GM12874 (cell line): Measurements from ENCODE around the gene METTL8.

Source experiments
- TF ChIP-seq, protein P1 (sequence below): IDR thresholded peaks from 2 replicates; pipeline ENCODE4 v1.5.1; 2011; ENCODE audit warnings: low read depth, mild to moderate bottlenecking, control low read depth, low read length, moderate library complexity; ENCODE audit not compliant: insufficient read depth

METTL8 gene

DNA sequence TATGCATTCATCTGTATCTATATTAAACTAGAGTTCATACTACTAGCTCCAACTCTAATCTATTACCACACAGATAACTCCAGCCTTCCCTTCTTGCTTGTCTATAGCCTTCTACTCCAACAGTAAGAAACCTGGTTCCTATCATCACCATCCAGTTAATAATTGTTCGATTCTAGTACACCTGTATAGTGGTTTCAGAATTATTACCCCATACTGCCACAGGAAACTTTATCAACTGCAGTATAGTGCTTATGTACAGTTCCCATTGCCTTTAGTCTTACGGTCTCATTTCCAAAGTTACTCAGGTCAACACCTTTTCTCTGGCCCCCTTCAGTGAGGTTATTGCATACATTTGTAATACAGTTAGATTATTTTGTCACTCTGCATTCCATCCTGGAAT is 14.5 kb downstream of the METTL8 start:
- TF ChIP-seq, protein P1, sequence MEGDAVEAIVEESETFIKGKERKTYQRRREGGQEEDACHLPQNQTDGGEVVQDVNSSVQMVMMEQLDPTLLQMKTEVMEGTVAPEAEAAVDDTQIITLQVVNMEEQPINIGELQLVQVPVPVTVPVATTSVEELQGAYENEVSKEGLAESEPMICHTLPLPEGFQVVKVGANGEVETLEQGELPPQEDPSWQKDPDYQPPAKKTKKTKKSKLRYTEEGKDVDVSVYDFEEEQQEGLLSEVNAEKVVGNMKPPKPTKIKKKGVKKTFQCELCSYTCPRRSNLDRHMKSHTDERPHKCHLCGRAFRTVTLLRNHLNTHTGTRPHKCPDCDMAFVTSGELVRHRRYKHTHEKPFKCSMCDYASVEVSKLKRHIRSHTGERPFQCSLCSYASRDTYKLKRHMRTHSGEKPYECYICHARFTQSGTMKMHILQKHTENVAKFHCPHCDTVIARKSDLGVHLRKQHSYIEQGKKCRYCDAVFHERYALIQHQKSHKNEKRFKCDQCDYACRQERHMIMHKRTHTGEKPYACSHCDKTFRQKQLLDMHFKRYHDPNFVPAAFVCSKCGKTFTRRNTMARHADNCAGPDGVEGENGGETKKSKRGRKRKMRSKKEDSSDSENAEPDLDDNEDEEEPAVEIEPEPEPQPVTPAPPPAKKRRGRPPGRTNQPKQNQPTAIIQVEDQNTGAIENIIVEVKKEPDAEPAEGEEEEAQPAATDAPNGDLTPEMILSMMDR = no peak

DNA sequence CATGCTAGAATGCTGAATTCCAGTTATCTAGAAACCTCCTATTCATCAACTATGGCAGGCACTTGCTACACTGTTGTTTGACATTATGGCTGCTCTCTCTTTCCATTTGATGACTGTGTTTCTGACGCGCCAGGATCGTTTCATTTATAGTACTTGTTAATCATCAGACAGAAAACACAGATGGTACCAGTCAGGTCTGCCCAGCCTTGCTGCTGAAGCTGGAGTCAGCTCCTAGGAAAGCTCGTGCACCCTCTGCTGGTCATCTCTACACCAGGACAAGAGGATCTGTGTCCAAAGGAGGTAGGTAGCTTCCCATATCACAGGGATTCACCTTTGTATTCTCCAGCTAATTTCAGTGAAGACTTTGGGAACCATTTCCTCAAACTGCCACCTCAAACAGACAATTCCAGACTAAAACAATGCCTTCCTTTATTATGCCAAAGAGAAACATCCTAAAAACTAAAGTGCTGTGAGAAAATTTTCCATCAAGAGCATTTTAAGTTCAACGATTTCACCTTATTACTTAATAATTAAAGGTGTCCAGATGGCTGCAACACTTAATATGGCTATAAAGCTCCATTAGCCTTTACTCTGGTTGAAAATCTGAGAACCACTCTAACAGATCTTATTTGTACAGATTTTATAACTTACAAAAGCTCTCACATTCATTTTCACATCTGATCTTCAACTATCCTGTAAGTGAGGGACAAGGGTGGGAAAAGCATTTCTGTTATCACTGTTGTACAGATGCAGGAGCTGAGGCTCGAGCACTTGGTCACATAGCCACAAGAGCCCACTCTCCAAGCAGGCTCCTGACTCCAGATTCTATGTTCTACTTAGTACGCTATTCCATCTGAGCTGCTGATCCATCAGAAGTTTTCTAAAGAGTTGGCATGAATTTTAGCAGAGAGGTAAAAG is 17.5 kb downstream of the METTL8 start:
- TF ChIP-seq, protein P1 = peak; percentile 79

DNA sequence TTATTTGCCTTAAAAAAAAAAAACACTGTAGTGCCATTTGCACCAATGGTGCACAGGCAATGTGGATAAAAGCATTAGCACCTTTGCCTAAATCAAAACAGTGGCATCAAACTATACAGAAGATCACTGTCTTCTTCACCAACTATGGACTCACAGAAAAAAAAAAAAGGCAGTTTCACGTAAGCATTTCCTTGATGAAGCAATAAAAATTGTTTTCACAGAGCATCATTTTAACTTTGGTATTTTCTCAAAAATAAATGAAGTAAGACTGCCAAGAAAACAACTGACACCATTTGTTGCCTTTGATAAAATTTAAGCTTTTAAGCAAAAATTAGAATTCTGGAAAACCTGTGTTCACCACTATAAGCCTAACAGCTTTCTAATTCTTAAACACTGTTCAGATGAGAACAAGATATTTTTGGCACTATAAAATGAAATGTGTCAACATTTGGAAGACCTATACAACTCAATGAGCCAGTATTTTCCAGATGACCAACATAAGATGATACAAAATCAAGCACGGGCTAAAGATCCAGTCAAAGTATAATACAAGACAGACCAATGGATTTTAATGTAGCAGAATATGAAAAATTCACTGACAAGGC is 21.1 kb downstream of the METTL8 start:
- TF ChIP-seq, protein P1 = no peak

DNA sequence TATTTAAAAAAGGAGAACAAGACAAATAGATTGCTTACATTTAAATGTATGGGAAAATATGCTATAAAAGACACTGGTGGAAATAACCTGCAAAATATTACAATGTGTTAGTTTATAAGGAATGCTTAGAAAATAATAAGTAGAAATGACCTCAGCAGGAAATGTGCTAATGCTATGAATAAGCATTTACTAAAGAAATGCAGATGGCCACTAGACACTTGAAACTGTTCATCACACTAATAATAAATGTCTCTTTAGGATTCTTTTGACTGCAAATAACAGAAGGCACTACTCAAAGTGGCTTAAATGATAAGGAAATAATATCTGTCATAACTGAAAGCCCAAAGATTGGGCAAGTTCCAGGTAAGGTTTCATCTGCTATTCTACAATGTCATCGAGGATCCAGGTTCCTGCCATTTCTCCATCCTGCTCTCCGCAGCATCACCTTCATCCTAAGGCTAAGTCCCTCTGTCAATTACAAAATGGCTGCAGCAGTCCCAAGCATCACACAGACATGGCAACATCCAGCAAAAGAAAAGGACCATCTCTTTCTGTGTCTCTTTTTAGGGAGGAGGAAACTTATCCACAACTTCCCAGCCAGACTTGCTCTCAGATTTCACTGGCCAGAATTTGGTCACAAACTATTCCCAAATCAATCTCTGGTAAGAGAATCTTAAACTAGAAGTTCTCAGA is 21.9 kb downstream of the METTL8 start:
- TF ChIP-seq, protein P1 = no peak

DNA sequence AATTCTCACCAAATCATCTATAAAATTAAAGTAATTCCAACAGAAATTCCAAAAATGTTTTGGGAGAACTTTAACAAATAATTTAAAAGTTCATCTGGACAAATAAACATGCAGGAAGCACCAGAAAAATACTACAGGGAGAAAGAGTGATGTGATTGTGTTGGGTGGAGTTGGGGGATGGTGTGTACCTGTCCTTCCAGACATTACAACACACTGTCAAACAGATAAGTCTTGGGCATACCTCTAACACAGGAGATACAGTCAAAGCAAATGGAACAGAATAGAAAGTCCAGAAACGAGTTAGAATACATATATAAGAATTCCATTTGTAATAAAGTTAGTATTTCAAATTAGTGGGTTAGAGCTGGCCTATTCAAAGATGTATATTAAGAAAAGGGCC is 22.6 kb downstream of the METTL8 start:
- TF ChIP-seq, protein P1 = no peak

DNA sequence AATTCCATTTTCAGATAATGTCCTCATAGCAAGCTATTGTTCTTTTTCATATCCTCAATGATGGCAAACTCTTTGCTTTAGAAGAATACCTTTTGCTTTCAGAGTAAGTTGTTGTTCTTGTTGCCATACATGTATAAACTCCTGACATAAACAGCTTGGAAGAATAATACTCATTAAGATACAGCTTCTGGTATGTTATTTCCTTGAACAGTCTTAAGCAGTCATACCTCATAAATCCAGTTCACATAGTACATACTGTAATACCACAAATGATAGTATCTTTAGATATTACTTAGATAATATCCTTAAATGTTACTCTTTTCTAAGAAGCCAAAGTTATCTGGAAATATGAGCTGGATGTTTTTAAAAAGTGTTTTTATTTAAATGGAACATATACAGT is 23.2 kb downstream of the METTL8 start:
- TF ChIP-seq, protein P1 = no peak

DNA sequence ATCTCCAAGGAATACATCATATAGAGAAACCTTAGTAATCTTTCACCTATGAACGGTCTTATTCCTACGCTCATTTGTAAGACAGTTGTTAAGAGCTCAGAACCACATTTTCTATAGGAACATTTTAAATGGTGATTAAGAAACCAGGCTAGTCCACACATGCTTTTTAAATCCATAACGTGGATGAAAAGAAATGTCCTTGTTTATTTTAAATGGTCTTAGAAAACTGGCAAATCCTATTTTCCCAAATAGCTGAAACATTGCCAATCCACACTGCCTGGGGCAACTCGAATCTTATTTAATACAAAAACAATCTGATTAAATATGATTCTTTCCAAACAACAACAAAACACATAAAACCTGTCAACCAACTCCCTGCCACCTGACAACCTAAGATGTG is 23.7 kb downstream of the METTL8 start:
- TF ChIP-seq, protein P1 = no peak
